Measurements from ENCODE around the gene MOXD1.

DNA sequence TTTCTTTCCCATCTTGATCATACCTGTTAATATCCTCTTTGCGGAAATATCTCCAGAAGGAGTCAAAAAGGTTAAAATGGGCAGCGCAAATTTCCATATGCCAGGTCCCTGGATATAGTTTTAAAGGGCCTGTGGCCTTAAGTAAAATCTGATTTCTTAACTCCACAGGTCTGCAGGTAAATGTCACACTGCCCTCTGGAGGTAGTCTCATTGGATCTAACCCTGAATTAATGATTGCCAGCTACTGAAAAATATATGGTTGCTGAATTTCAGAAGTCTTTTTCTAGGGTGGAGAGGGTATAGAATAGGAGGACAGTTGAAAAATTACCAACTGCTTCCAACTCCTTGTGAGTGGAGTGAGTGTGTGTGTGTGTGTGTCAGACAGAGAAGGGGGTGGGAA, 8.5 kb downstream of the MOXD1 start:
- TF ChIP-seq EZH2phosphoT487 (conservative IDR thresholded peaks at IDR 0.05; ENCODE audit: low read length) = no peak
- TF ChIP-seq, protein P1, sequence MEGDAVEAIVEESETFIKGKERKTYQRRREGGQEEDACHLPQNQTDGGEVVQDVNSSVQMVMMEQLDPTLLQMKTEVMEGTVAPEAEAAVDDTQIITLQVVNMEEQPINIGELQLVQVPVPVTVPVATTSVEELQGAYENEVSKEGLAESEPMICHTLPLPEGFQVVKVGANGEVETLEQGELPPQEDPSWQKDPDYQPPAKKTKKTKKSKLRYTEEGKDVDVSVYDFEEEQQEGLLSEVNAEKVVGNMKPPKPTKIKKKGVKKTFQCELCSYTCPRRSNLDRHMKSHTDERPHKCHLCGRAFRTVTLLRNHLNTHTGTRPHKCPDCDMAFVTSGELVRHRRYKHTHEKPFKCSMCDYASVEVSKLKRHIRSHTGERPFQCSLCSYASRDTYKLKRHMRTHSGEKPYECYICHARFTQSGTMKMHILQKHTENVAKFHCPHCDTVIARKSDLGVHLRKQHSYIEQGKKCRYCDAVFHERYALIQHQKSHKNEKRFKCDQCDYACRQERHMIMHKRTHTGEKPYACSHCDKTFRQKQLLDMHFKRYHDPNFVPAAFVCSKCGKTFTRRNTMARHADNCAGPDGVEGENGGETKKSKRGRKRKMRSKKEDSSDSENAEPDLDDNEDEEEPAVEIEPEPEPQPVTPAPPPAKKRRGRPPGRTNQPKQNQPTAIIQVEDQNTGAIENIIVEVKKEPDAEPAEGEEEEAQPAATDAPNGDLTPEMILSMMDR (IDR thresholded peaks at IDR 0.05; ENCODE audit: insufficient read depth, low read length, poor library complexity, severe bottlenecking) = peak; percentile 60

All from SU-DHL-6 (cell line).